ENCODE results near the gene PTPRG.

- TF ChIP-seq CTCF (optimal IDR thresholded peaks at IDR 0.05 in 1 of 3, IDR thresholded peaks at IDR 0.05 in 1 of 3, conservative IDR thresholded peaks at IDR 0.05 in 1 of 3; ENCODE audit: extremely low read depth in 1 of 3, insufficient read depth in 2 of 3, low read length in 3 of 3) (no peak), EZH2 (IDR thresholded peaks at IDR 0.05; ENCODE audit: low read length) (no peak)
Measured at GRCh38 chr3:61733876-61734275, 172.5 kb downstream of the PTPRG start.

Measured in keratinocyte (primary cell).